Breast epithelium (tissue), 4 donors: ENCODE measurements around the gene HUS1. TPM values are rescaled to one million over a fixed set of nuclear protein-coding genes. Genes with fewer than 3 reads are reported as not detected.

Experiments
- DNase-seq, 2 donors: peaks; one replicate each; pipeline ENCODE4 v3.0.0-alpha.2; 2019; ENCODE audit warnings: low spot score in 2 of 2
- H3K27ac ChIP-seq, 2 donors: fragments of 200-600 bp; sonication (generic) in 1 of 2; one replicate each; pipeline ENCODE4 v1.5.1; 2016 to 2019; ENCODE audit warnings: mild to moderate bottlenecking in 1 of 2
- H3K27me3 ChIP-seq, 2 donors: fragments of 200-600 bp; sonication (generic) in 1 of 2; one replicate each; pipeline versions ENCODE4 v1.5.1 to v1.6.0; 2017 to 2019; ENCODE audit warnings: control low read depth in 1 of 2, mild to moderate bottlenecking in 1 of 2
- H3K36me3 ChIP-seq: fragments of 200-600 bp; one replicate; pipeline ENCODE4 v1.5.1; 2019
- H3K4me1 ChIP-seq, 2 donors: fragments of 200-600 bp; sonication (generic); one replicate each; pipeline ENCODE4 v1.5.1; 2016 to 2019; ENCODE audit warnings: control low read depth in 1 of 2
- H3K4me3 ChIP-seq, 3 donors: fragments of 200-600 bp; sonication (generic); 1 replicate in 2 of 3; 2 replicates in 1 of 3; pipeline ENCODE4 v1.5.1; 2016 to 2019; ENCODE audit warnings: mild to moderate bottlenecking in 3 of 3, moderate library complexity in 2 of 3
- H3K9me3 ChIP-seq, 2 donors: fragments of 200-600 bp; sonication (generic) in 1 of 2; one replicate each; pipeline ENCODE4 v1.5.1; 2016 to 2019; ENCODE audit warnings: control low read depth in 1 of 2
- POLR2A ChIP-seq: fragments of 450-650 bp; IDR thresholded peaks from one replicate; pipeline ENCODE4 v1.6.1; 2016; ENCODE audit warnings: antibody characterized with exemption, mild to moderate bottlenecking, moderate library complexity
- POLR2AphosphoS5 ChIP-seq, 3 donors: sonication (generic); formaldehyde crosslinking; IDR thresholded peaks; one replicate each; pipeline ENCODE4 v1.6.1; 2017; ENCODE audit warnings: antibody characterized with exemption in 3 of 3
- intact Hi-C: fragments of 100-400 bp; cut with DNase I; formaldehyde crosslinking; loops from one replicate; pipeline ENCODE4 v1.15.1; 2023; ENCODE audit warnings: low total_unique reads
- total RNA-seq, 3 donors: library from RNA; depleted of rRNA; stranded (reverse); fragments of >200 nt; gene quantifications; one replicate each; pipeline ENCODE4 v1.1.0, GENCODE V29; 2016
- TF ChIP-seq, protein P1 (sequence below), 3 donors: fragments of 450-650 bp; IDR thresholded peaks; one replicate each; pipeline ENCODE4 v1.5.1; 2016 to 2017; ENCODE audit warnings: antibody characterized with exemption in 3 of 3, mild to moderate bottlenecking in 3 of 3, moderate library complexity in 3 of 3

Gene HUS1
- total RNA-seq, 3 donors from 2014 or later: 26.5 to 46.2 (median 31.5) TPM

DNA sequence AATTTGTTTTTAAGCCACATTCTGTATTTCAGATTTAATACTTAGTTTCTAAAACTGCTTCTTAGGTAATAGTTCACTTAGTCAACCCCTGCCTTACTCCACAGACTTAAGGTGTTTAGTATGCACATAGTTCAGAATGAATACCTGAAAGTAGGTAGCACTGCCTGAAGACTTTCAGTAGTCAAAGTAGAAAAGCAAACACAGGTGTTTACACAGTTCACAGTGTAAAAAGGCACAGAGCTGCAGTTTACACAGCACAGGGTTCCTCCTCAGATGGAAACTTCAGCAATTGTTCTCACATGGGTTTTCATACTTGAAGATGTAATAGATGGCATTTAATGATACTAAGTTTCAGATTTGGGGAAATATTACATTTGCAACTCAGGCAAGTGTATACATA is 28.0 kb downstream of the HUS1 start:
- TF ChIP-seq, protein P1, sequence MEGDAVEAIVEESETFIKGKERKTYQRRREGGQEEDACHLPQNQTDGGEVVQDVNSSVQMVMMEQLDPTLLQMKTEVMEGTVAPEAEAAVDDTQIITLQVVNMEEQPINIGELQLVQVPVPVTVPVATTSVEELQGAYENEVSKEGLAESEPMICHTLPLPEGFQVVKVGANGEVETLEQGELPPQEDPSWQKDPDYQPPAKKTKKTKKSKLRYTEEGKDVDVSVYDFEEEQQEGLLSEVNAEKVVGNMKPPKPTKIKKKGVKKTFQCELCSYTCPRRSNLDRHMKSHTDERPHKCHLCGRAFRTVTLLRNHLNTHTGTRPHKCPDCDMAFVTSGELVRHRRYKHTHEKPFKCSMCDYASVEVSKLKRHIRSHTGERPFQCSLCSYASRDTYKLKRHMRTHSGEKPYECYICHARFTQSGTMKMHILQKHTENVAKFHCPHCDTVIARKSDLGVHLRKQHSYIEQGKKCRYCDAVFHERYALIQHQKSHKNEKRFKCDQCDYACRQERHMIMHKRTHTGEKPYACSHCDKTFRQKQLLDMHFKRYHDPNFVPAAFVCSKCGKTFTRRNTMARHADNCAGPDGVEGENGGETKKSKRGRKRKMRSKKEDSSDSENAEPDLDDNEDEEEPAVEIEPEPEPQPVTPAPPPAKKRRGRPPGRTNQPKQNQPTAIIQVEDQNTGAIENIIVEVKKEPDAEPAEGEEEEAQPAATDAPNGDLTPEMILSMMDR (IDR thresholded peaks at IDR 0.05): no peak
- no peak for TF ChIP-seq POLR2A
- no peak for TF ChIP-seq POLR2AphosphoS5 (IDR thresholded peaks at IDR 0.05)
- Histone ChIP-seq H3K4me1 (no peaks in the 10 kb centered on the region), H3K9me3 (no peaks in the 10 kb centered on the region), H3K4me3 (no peak overlapping the region), H3K27me3 (no peaks in the 10 kb centered on the region), H3K36me3 (no peaks in the 10 kb centered on the region), H3K27ac (no peak overlapping the region)
- intact Hi-C loops: no loop called here
- no peak for DNase-seq

DNA sequence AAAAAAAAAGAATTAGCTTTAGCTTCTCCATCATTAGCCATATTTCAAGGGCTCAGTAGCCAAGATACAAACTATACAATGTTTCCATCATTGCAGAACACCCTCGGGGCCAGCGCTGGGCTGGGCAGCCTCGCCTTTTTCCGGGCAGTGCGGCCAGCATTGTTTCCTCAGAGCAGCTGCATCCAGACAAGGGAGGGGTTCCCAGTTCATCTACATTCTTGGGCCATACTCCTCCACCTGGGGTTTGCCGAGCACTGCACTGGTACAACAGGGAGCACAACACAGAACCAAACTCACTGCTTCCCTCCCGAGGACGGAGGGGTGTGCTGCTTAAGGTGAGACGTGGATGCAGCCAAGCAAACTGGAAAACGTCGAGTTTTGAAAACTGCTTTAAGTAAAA is 28.7 kb downstream of the HUS1 start:
- Histone ChIP-seq H3K27me3 (no peaks in the 10 kb centered on the region), H3K36me3 (no peaks in the 10 kb centered on the region), H3K9me3 (no peaks in the 10 kb centered on the region), H3K4me1 (no peaks in the 10 kb centered on the region), H3K27ac (no peak overlapping the region), H3K4me3 (no peak overlapping the region)
- intact Hi-C loops: no loop called here
- TF ChIP-seq POLR2AphosphoS5 (IDR thresholded peaks at IDR 0.05): peak in 1 of 3 donors; percentile 48
- TF ChIP-seq, protein P1 (IDR thresholded peaks at IDR 0.05): no peak
- peak; percentile 39 to 61 for DNase-seq

DNA sequence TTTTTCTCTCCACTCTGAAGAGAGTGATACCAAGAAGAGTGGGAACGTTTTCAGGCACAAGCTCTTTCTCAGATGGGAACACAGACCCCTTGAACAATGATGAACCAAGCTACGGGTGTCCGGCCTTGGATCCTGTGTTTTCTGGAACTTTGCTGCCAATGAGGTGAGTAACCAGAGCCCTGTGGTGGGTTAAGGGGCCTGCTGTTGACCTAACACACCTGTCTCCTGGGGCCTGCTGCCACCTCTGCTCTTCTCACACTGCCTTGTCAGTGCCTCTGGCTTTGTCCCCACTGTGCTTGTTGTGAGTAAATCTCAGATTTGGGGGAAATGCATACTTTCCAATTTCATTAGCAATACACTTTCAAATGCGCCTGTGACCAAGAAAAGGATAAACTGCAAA is 29.7 kb downstream of the HUS1 start:
- Histone ChIP-seq H3K9me3 (no peaks in the 10 kb centered on the region), H3K27me3 (no peaks in the 10 kb centered on the region)

DNA sequence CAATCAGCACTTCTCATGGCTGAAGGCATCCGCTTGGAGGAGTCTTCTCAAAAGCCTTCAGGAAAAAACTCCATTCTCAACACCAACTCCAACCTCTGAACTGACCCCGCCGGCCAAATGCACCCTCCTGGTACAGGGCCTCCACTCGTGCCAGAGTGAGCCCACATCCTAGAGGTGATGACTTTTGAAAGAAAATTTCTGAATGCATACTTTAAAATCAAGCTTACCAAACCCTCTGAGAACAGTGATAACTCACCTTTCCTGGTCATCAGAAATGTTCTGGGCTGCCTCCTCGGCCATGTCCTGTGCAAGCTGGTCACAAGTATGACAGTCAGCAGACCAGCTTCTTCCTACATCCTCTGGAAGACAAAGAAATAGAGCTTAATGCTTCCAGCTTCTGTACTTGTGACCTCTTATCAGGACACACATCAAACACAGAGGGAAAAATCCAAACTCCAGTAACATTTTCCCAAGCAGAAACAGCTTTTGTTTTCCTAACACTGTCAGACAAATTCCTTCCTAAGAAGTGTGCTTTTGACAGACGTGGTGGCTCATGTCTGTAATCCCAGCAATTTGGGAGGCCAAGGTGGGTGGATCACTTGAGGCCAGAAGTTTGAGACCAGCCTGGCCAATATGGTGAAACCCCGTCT is 31.1 kb downstream of the HUS1 start, which contains the start of gene PKD1L1:
TSS of gene PKD1L1 (minus strand) at position 326 of the 650 bp plus-strand sequence. CDS start at position 300, 26 bp downstream.
- Histone ChIP-seq H3K9me3 (no peaks in the 10 kb centered on the region), H3K36me3 (no peaks in the 10 kb centered on the region), H3K4me1 (no peaks in the 10 kb centered on the region), H3K27me3 (no peaks in the 10 kb centered on the region), H3K27ac (peak within 1 kb of the TSS in 1 of 2 donors; percentile 30), H3K4me3 (no peak within 1 kb of the TSS)
- intact Hi-C loops: no loop called here
- DNase-seq: no peak
- TF ChIP-seq POLR2AphosphoS5 (IDR thresholded peaks at IDR 0.05) (no peak), POLR2A (no peak)
- TF ChIP-seq, protein P1 (IDR thresholded peaks at IDR 0.05): no peak

More for the DNA sequence above, 29.7 kb downstream of the HUS1 start:
- H3K27ac ChIP-seq: no peak overlapping the region
- H3K36me3 ChIP-seq: no peaks in the 10 kb centered on the region
- intact Hi-C loops: no loop called here
- H3K4me1 ChIP-seq: no peaks in the 10 kb centered on the region
- no peak overlapping the region for H3K4me3 ChIP-seq
- no peak for DNase-seq
- no peak for TF ChIP-seq POLR2A
- TF ChIP-seq, protein P1 (IDR thresholded peaks at IDR 0.05): no peak
- TF ChIP-seq POLR2AphosphoS5 (IDR thresholded peaks at IDR 0.05): no peak

DNA sequence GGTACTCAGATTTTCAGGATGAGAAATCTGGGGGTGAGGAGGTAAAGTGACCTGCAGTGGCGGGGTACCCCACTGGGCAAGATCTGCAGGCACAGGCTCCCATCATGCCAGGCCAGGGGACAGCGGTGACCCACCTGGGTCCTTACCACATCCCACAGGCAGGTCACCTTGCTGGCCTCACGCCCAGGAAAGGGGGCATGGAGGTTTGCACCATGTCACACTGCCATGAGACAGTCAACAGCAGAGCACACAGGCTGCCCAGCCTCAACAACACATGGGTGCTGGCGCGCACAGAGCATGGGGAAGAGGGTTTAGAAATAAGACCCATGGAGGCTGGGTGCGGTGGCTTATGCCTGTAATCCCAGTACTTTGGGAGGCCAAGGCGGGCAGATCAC is 32.1 kb downstream of the HUS1 start:
- TF ChIP-seq, protein P1 (IDR thresholded peaks at IDR 0.05): no peak
- no peak for TF ChIP-seq POLR2AphosphoS5 (IDR thresholded peaks at IDR 0.05)
- no peaks in the 10 kb centered on the region for H3K9me3 ChIP-seq
- peak overlapping the region in 1 of 2 donors; percentile 10 for H3K27ac ChIP-seq
- H3K4me1 ChIP-seq: no peaks in the 10 kb centered on the region
- H3K36me3 ChIP-seq: no peaks in the 10 kb centered on the region
- H3K4me3 ChIP-seq: no peak overlapping the region
- intact Hi-C loops: no loop called here
- no peak for DNase-seq
- no peaks in the 10 kb centered on the region for H3K27me3 ChIP-seq
